ENCODE data around the gene ATF7IP2. TPM values are rescaled to one million over a fixed set of nuclear protein-coding genes. Genes with fewer than 3 reads are reported as not detected.
A peak's percentile ranks its signal among the peaks of the same experiment; 100 is the strongest.
"Not testable (repeated sequence)": the region's sequence is repeated elsewhere in the genome, so short reads cannot be mapped to it uniquely, and the experiment has no call there.

ATF7IP2 gene
- total and polyA plus RNA-seq, 2 of the 13 experiments (the other 11 are each of a cell fraction or from before 2014, with no cell fraction given) = 117 to 217 TPM

DNA sequence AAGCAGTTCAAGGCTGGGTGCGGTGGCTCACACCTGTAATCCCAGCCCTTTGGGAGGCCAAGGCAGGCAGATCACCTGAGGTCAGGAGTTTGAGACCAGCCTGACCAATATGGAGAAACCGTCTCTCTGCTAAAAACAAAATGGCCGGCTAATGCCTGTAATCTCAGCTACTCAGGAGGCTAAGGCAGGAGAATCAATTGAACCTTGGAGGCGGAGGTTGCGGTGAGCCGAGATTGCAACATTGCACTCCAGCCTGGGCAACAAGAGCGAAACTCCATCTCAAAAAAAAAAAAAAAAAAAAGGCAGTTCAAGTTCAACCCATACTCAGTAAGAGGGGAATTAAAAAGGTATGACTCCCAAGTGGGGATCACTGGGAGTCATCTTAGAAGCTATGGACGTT is 19.2 kb upstream of the ATF7IP2 start:
- DNase-seq (ENCODE audit: low spot score); H3K9ac ChIP-seq (ENCODE audit: insufficient read depth, low read depth, low read length); H3K4me2 ChIP-seq (ENCODE audit: low read depth, low read length); H4K20me1 ChIP-seq (ENCODE audit: insufficient read depth, low read length); H3K4me3 ChIP-seq (replicated peaks in 1 of 3; ENCODE audit: insufficient read depth in 1 of 3, low read depth in 2 of 3, low read length in 3 of 3); H3K79me2 ChIP-seq (ENCODE audit: insufficient read depth, low read length); BruUV-seq (replicated peaks); H3K36me3 ChIP-seq (replicated peaks in 1 of 2; ENCODE audit: control insufficient read depth in 1 of 2, insufficient read depth in 2 of 2, low read length in 2 of 2); H2AFZ ChIP-seq (ENCODE audit: low read length); in situ Hi-C loops (cut with HindIII; ENCODE audit: extremely low pct_ligation_motif_present, low pct_unique_long_range_greater_than_20kb); H3K27me3 ChIP-seq (ENCODE audit: control insufficient read depth in 1 of 2, insufficient read depth in 2 of 2, low read length in 2 of 2); ATAC-seq; CTCF ChIA-PET (ENCODE audit: low intra/inter-chr PET ratio, low total read pairs); FAIRE-seq; TF ChIP-seq TCF12 (IDR thresholded peaks at IDR 0.05): not testable (repeated sequence)
- peaks cover 17% of the 10 kb centered on the region for H3K9me3 ChIP-seq (ENCODE audit: low read length)
- peak overlapping the region; percentile 64 for H3K27ac ChIP-seq (ENCODE audit: extremely low read length, insufficient read depth, low read length)
- 96% methylated on average over 8 of the region's 8 CpGs for WGBS (ENCODE audit: low lambda C conversion rate)
- POLR2A ChIA-PET = interaction anchor here (1.3 to 4.8 kb wide), 2 partner anchors 20 to 86 kb away, joined by 5 to 37 read pairs; partner anchors contain the start of gene ATF7IP2
- H3K4me1 ChIP-seq (ENCODE audit: insufficient read depth, low read length) = peaks cover 67% of the 10 kb centered on the region
- intact Hi-C loops (cut with micrococcal nuclease; ENCODE audit: unreplicated experiment) = loop anchor here (5.0 kb wide), 1 partner anchor 141 kb away; no protein-coding TSS in a partner anchor
- TF ChIP-seq ZMYM4 (CRISPR knock-in tag; IDR thresholded peaks at IDR 0.05) = peak; percentile 67
- TF ChIP-seq, protein P1, sequence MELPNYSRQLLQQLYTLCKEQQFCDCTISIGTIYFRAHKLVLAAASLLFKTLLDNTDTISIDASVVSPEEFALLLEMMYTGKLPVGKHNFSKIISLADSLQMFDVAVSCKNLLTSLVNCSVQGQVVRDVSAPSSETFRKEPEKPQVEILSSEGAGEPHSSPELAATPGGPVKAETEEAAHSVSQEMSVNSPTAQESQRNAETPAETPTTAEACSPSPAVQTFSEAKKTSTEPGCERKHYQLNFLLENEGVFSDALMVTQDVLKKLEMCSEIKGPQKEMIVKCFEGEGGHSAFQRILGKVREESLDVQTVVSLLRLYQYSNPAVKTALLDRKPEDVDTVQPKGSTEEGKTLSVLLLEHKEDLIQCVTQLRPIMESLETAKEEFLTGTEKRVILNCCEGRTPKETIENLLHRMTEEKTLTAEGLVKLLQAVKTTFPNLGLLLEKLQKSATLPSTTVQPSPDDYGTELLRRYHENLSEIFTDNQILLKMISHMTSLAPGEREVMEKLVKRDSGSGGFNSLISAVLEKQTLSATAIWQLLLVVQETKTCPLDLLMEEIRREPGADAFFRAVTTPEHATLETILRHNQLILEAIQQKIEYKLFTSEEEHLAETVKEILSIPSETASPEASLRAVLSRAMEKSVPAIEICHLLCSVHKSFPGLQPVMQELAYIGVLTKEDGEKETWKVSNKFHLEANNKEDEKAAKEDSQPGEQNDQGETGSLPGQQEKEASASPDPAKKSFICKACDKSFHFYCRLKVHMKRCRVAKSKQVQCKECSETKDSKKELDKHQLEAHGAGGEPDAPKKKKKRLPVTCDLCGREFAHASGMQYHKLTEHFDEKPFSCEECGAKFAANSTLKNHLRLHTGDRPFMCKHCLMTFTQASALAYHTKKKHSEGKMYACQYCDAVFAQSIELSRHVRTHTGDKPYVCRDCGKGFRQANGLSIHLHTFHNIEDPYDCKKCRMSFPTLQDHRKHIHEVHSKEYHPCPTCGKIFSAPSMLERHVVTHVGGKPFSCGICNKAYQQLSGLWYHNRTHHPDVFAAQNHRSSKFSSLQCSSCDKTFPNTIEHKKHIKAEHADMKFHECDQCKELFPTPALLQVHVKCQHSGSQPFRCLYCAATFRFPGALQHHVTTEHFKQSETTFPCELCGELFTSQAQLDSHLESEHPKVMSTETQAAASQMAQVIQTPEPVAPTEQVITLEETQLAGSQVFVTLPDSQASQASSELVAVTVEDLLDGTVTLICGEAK (IDR thresholded peaks at IDR 0.05) = not testable (repeated sequence)
- TF ChIP-seq, protein P1 (CRISPR knock-in tag; IDR thresholded peaks at IDR 0.05) = 0 out of 2 replicates have a peak, but pooled peaks have one; percentile 36
- TF ChIP-seq ZNF460 (CRISPR knock-in tag; IDR thresholded peaks at IDR 0.05; ENCODE audit: borderline replicate concordance) = peak; percentile 63; the same call in 1 of the 2 replicates
- TF ChIP-seq, protein P2, sequence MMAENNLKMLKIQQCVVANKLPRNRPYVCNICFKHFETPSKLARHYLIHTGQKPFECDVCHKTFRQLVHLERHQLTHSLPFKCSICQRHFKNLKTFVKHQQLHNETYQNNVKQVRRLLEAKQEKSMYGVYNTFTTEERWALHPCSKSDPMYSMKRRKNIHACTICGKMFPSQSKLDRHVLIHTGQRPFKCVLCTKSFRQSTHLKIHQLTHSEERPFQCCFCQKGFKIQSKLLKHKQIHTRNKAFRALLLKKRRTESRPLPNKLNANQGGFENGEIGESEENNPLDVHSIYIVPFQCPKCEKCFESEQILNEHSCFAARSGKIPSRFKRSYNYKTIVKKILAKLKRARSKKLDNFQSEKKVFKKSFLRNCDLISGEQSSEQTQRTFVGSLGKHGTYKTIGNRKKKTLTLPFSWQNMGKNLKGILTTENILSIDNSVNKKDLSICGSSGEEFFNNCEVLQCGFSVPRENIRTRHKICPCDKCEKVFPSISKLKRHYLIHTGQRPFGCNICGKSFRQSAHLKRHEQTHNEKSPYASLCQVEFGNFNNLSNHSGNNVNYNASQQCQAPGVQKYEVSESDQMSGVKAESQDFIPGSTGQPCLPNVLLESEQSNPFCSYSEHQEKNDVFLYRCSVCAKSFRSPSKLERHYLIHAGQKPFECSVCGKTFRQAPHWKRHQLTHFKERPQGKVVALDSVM (CRISPR knock-in tag; IDR thresholded peaks at IDR 0.05) = peak; percentile 76
- peak; percentile 35; the same call in 1 of the 2 replicates for TF ChIP-seq KDM1A (CRISPR knock-in tag; IDR thresholded peaks at IDR 0.05)
- TF ChIP-seq TCF12 (CRISPR knock-in tag; IDR thresholded peaks at IDR 0.05) = 0 out of 2 replicates have a peak, but pooled peaks have one; percentile 17
- TF ChIP-seq, protein P3, sequence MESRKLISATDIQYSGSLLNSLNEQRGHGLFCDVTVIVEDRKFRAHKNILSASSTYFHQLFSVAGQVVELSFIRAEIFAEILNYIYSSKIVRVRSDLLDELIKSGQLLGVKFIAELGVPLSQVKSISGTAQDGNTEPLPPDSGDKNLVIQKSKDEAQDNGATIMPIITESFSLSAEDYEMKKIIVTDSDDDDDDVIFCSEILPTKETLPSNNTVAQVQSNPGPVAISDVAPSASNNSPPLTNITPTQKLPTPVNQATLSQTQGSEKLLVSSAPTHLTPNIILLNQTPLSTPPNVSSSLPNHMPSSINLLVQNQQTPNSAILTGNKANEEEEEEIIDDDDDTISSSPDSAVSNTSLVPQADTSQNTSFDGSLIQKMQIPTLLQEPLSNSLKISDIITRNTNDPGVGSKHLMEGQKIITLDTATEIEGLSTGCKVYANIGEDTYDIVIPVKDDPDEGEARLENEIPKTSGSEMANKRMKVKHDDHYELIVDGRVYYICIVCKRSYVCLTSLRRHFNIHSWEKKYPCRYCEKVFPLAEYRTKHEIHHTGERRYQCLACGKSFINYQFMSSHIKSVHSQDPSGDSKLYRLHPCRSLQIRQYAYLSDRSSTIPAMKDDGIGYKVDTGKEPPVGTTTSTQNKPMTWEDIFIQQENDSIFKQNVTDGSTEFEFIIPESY (CRISPR knock-in tag; IDR thresholded peaks at IDR 0.05) = peak; percentile 70; the same call in 1 of the 2 replicates
